ENCODE measurements around the gene HOXC12.

HOXC12 gene

DNA sequence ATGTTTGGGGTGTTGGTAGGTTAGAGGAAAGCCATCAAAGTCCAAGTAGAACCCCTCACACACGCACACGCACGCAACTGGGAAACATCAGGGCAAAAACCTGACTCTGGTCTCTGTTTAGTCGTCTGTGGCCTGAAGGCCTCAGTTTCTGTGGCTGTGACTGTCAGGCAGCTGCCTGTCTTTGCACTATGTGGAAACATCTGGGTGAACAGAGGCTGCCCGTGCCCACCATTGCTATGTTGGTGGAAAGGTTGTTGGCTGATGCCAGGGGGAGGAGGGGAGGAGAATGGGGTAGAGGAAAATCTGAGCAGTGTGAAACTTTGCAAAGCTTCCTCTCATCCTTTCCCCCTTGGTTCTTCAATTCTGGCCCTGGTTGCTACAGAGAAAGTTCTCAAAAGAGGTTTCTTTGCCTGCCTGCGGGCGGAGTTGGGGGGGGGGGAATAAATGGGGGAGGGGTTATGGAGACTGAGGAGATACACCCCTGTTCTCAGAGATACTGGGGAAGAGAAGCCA lies 37.7 kb downstream of the HOXC12 start:
- no peaks in the 10 kb centered on the region for H4K20me1 ChIP-seq (ENCODE audit: insufficient read depth, low read length)
- peak overlapping the region; percentile 1; the same call in 1 of the 2 replicates for H3K4me3 ChIP-seq (ENCODE audit: low read length)
- H2AFZ ChIP-seq (ENCODE audit: low read depth, low read length): no peak overlapping the region
- no peaks in the 10 kb centered on the region for H3K9me3 ChIP-seq (ENCODE audit: insufficient read depth, low read length)
- H3K79me2 ChIP-seq (ENCODE audit: low read length): no peaks in the 10 kb centered on the region
- H3K36me3 ChIP-seq (replicated peaks; ENCODE audit: low read depth, low read length): no peaks in the 10 kb centered on the region
- 0 out of 2 replicates have a peak, but pooled peaks cover 8% of the 10 kb centered on the region for H3K27me3 ChIP-seq (ENCODE audit: low read depth, low read length)
- peak overlapping the region; percentile 18; the same call in 1 of the 2 replicates for H3K27ac ChIP-seq (ENCODE audit: low read length)
- TF ChIP-seq EZH2phosphoT487 (IDR thresholded peaks at IDR 0.05; ENCODE audit: low read depth) (no peak), CTCF (IDR thresholded peaks at IDR 0.05; ENCODE audit: low read depth, low read length) (no peak)
- H3K4me2 ChIP-seq (ENCODE audit: low read length): peak overlapping the region; percentile 99
- peaks cover 70% of the 10 kb centered on the region for H3K4me1 ChIP-seq (ENCODE audit: low read length)
- peak overlapping the region; percentile 27; the same call in 1 of the 2 replicates for H3K9ac ChIP-seq (ENCODE audit: low read length)

GRCh38 chr12:53993162-53994008 lies 38.7 kb downstream of the HOXC12 start:
- Histone ChIP-seq H3K27me3 (ENCODE audit: low read depth, low read length) (0 out of 2 replicates have a peak, but pooled peaks cover 8% of the 10 kb centered on the region), H3K79me2 (ENCODE audit: low read length) (no peaks in the 10 kb centered on the region), H4K20me1 (ENCODE audit: insufficient read depth, low read length) (no peaks in the 10 kb centered on the region), H3K36me3 (replicated peaks; ENCODE audit: low read depth, low read length) (no peaks in the 10 kb centered on the region), H3K4me3 (ENCODE audit: low read length) (no peak overlapping the region), H3K9me3 (ENCODE audit: insufficient read depth, low read length) (no peaks in the 10 kb centered on the region), H3K9ac (ENCODE audit: low read length) (no peak overlapping the region), H3K27ac (ENCODE audit: low read length) (no peak overlapping the region), H2AFZ (ENCODE audit: low read depth, low read length) (no peak overlapping the region), H3K4me2 (ENCODE audit: low read length) (peak overlapping the region; percentile 99; the same call in 1 of the 2 replicates), H3K4me1 (ENCODE audit: low read length) (peaks cover 60% of the 10 kb centered on the region)
- TF ChIP-seq CTCF (IDR thresholded peaks at IDR 0.05; ENCODE audit: low read depth, low read length) (no peak), EZH2phosphoT487 (IDR thresholded peaks at IDR 0.05; ENCODE audit: low read depth) (no peak)

DNA sequence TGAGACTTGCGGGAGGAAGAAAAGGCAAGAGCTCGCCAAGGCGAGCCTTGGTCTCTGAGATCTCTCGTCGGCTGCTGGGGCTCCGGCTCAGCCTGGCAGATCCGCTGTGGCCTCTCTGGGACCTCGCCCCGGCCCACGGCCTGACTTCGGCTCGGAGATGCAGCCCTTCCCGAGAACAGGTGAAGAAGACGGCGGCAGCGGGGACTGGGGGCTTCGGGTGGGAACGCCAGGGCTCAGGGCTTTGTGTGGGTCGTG lies 39.2 kb downstream of the HOXC12 start:
- no peaks in the 10 kb centered on the region for H3K79me2 ChIP-seq (ENCODE audit: low read length)
- TF ChIP-seq EZH2phosphoT487 (IDR thresholded peaks at IDR 0.05; ENCODE audit: low read depth) (no peak), CTCF (IDR thresholded peaks at IDR 0.05; ENCODE audit: low read depth, low read length) (no peak)
- 0 out of 2 replicates have a peak, but pooled peaks cover 8% of the 10 kb centered on the region for H3K27me3 ChIP-seq (ENCODE audit: low read depth, low read length)
- no peaks in the 10 kb centered on the region for H4K20me1 ChIP-seq (ENCODE audit: insufficient read depth, low read length)
- H3K9ac ChIP-seq (ENCODE audit: low read length): no peak overlapping the region
- H3K4me3 ChIP-seq (ENCODE audit: low read length): no peak overlapping the region
- H3K4me2 ChIP-seq (ENCODE audit: low read length): no peak overlapping the region
- H3K4me1 ChIP-seq (ENCODE audit: low read length): peaks cover 55% of the 10 kb centered on the region
- H3K9me3 ChIP-seq (ENCODE audit: insufficient read depth, low read length): no peaks in the 10 kb centered on the region
- H3K36me3 ChIP-seq (replicated peaks; ENCODE audit: low read depth, low read length): no peaks in the 10 kb centered on the region
- no peak overlapping the region for H2AFZ ChIP-seq (ENCODE audit: low read depth, low read length)
- no peak overlapping the region for H3K27ac ChIP-seq (ENCODE audit: low read length)

DNA sequence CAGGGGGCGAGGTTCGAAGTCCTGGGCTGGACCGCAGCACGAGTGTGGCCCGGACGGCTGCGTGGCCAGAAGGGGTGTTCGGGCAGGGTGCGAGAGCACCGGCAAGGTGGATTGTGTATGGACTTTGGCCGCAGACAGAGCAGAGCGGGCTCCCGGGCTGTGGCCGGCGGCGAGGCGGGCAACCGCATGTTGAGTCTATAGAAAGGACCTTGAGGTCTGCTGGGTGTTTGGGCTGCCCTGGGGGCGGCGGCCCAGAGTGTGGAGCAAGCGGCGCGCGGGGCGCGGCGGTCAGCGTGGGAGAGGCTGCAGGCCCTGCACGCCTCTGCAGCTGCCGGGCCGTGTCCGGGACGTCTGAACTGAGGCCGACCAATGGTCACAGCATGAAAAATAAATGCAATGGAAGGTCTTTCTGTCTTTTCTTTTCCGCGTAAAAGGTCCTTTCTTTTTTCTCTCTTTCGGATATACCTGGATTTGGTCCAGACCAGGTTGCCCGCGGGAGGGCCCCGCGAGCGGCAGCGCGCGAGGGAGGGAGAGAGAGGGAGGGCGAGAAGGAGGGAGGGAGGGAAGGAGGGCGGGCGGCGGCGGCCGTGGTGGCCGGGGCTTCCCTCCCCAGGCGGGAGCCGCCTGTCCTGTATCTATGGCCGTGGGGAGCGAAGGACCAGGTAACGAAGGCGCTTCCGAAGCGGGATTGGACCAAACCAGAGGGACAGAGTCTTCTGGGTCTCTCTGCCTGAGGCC lies 39.7 kb downstream of the HOXC12 start:
- H2AFZ ChIP-seq (ENCODE audit: low read depth, low read length): no peak overlapping the region
- no peaks in the 10 kb centered on the region for H4K20me1 ChIP-seq (ENCODE audit: insufficient read depth, low read length)
- H3K4me3 ChIP-seq (ENCODE audit: low read length): peak overlapping the region; percentile 90; the same call in 1 of the 2 replicates
- H3K27me3 ChIP-seq (ENCODE audit: low read depth, low read length): 0 out of 2 replicates have a peak, but pooled peaks cover 8% of the 10 kb centered on the region
- no peak overlapping the region for H3K9ac ChIP-seq (ENCODE audit: low read length)
- TF ChIP-seq EZH2phosphoT487 (IDR thresholded peaks at IDR 0.05; ENCODE audit: low read depth): no peak
- no peak for TF ChIP-seq CTCF (IDR thresholded peaks at IDR 0.05; ENCODE audit: low read depth, low read length)
- no peaks in the 10 kb centered on the region for H3K36me3 ChIP-seq (replicated peaks; ENCODE audit: low read depth, low read length)
- H3K4me1 ChIP-seq (ENCODE audit: low read length): peaks cover 52% of the 10 kb centered on the region
- no peak overlapping the region for H3K27ac ChIP-seq (ENCODE audit: low read length)
- no peaks in the 10 kb centered on the region for H3K9me3 ChIP-seq (ENCODE audit: insufficient read depth, low read length)
- H3K4me2 ChIP-seq (ENCODE audit: low read length): peak overlapping the region; percentile 95
- no peaks in the 10 kb centered on the region for H3K79me2 ChIP-seq (ENCODE audit: low read length)

Data from OCI-LY3 (cell line).